Measurements from ENCODE around the gene N4BP2L1. TPM values are rescaled to one million over a fixed set of nuclear protein-coding genes. Genes with fewer than 3 reads are reported as not detected.

Gene N4BP2L1
- total and polyA plus RNA-seq, 2 of the 8 experiments (the other 6 are each of a cell fraction or from before 2014, with no cell fraction given): 1.3 to 3.1 TPM

GRCh38 chr13:32414580-32414979 is 13.3 kb downstream of the N4BP2L1 start:
- Histone ChIP-seq H3K18ac (ENCODE audit: extremely low read depth, low read length) (no peak overlapping the region), H3K4me3 (ENCODE audit: extremely low read depth in 1 of 4, insufficient read depth in 2 of 4, low read depth in 3 of 4, low read length in 4 of 4) (no peak overlapping the region), H2BK12ac (ENCODE audit: low read depth, low read length) (no peak overlapping the region), H3K79me1 (ENCODE audit: low read depth, low read length) (no peaks in the 10 kb centered on the region), H4K20me1 (replicated peaks in 1 of 2; ENCODE audit: control insufficient read depth in 1 of 2, insufficient read depth in 2 of 2, low read length in 2 of 2) (no peaks in the 10 kb centered on the region), H3K27me3 (replicated peaks in 1 of 4; ENCODE audit: control insufficient read depth in 3 of 4, extremely low read depth in 1 of 4, insufficient read depth in 3 of 4, low read length in 3 of 4) (no peaks in the 10 kb centered on the region; a peak in 1 of 7 replicates), H3K36me3 (ENCODE audit: control insufficient read depth in 2 of 4, insufficient read depth in 4 of 4, low read length in 3 of 4) (no peaks in the 10 kb centered on the region), H3K4me2 (ENCODE audit: insufficient read depth in 1 of 2, low read depth in 2 of 2, low read length in 2 of 2) (no peak overlapping the region), H3K27ac (ENCODE audit: low read depth, low read length) (no peak overlapping the region), H2BK5ac (ENCODE audit: low read depth, low read length) (no peak overlapping the region), H2BK15ac (ENCODE audit: low read length) (no peak overlapping the region), H3K4ac (replicated peaks; ENCODE audit: insufficient read length, low read depth, low read length) (no peak overlapping the region), H3K56ac (replicated peaks; ENCODE audit: insufficient read length, low read depth, low read length) (no peak overlapping the region), H3K14ac (ENCODE audit: insufficient read length) (no peak overlapping the region), H3K23me2 (ENCODE audit: low read depth, low read length) (peaks cover 7% of the 10 kb centered on the region), H2BK120ac (replicated peaks; ENCODE audit: low read depth, low read length) (no peak overlapping the region), H3K23ac (ENCODE audit: insufficient read length) (no peak overlapping the region), H2AFZ (ENCODE audit: low read length) (no peak overlapping the region), H2AK5ac (ENCODE audit: low read depth, low read length) (no peak overlapping the region), H2BK20ac (ENCODE audit: low read length) (no peak overlapping the region), H4K91ac (replicated peaks; ENCODE audit: insufficient read length, low read length) (no peak overlapping the region), H4K5ac (ENCODE audit: insufficient read length, low read depth, low read length) (no peak overlapping the region), H4K8ac (ENCODE audit: extremely low read depth, insufficient read depth, low read length) (no peak overlapping the region), H3K9me3 (ENCODE audit: insufficient read depth in 2 of 2, low read depth in 1 of 2, low read length in 1 of 2) (peaks cover 5 to 7% of the 10 kb centered on the region in 2 experiments; a peak in 3 of 4 replicates), H3K79me2 (ENCODE audit: control insufficient read depth in 1 of 2, insufficient read depth in 2 of 2, low read length in 2 of 2) (no peaks in the 10 kb centered on the region), H3K9ac (replicated peaks in 1 of 4; ENCODE audit: extremely low read depth in 1 of 4, low read depth in 3 of 4, low read length in 3 of 4) (no peak overlapping the region), H3K4me1 (replicated peaks in 1 of 4; ENCODE audit: control insufficient read depth in 3 of 4, insufficient read depth in 4 of 4, low read length in 3 of 4) (no peaks in the 10 kb centered on the region; a peak in 1 of 7 replicates)
- TF ChIP-seq PHF8 (conservative IDR thresholded peaks at IDR 0.05; ENCODE audit: low read depth, low read length) (no peak), EP300 (IDR thresholded peaks at IDR 0.05; ENCODE audit: borderline replicate concordance in 1 of 2, low read depth in 2 of 2, low read length in 2 of 2) (no peak), SIN3A (conservative IDR thresholded peaks at IDR 0.05 in 1 of 2, IDR thresholded peaks at IDR 0.05 in 1 of 2; ENCODE audit: low read depth in 1 of 2, low read length in 2 of 2) (no peak), SIRT6 (IDR thresholded peaks at IDR 0.05; ENCODE audit: low read length) (no peak), JUN (IDR thresholded peaks at IDR 0.05; ENCODE audit: low read depth, low read length) (no peak), RNF2 (IDR thresholded peaks at IDR 0.05; ENCODE audit: borderline replicate concordance, low read depth, low read length, missing control alignments, poor library complexity, severe bottlenecking) (no peak), TAF7 (optimal IDR thresholded peaks at IDR 0.05; ENCODE audit: borderline replicate concordance, low read depth, low read length) (no peak), NRF1 (IDR thresholded peaks at IDR 0.05; ENCODE audit: low read depth, low read length) (no peak), CBX5 (IDR thresholded peaks at IDR 0.05; ENCODE audit: low read depth, low read length) (no peak)
- DNase-seq (ENCODE audit: low read depth in 1 of 2, low spot score in 2 of 2) (no peak), FAIRE-seq (no peak)
- POLR2A ChIA-PET (ENCODE audit: partially characterized antibody): interaction anchor here (0.9 kb wide), 1 partner anchor 99 kb away, joined by 4 read pairs; the partner anchor contains the start of gene BRCA2
- CTCF ChIA-PET (ENCODE audit: partially characterized antibody): interaction anchor here (0.6 to 3.1 kb wide), 15 partner anchors 10 to 653 kb away, joined by 3 to 14 read pairs (median 3); partner anchors contain the start of gene PDS5B
- WGBS, 2 experiments (ENCODE audit: extremely low coverage in 1 of 2, insufficient coverage in 1 of 2, insufficient read length in 1 of 2, insufficient replicate concordance in 2 of 2, low coverage in 1 of 2, low lambda C conversion rate in 2 of 2, missing lambda C conversion rate in 1 of 2): 88% methylated on average over 2 of the region's 2 CpGs; no CpG with 5 or more reads in 1 of the 2 experiments

Data from H1 (cell line).